D721Med (cell line): ENCODE data around the gene ABCB6.

Source experiments
- DNase-seq: peaks from one replicate; pipeline ENCODE4 v3.0.0; 2011; ENCODE audit warnings: low spot score; ENCODE audit not compliant: insufficient read length
- FAIRE-seq: peaks from 2 replicates; lab custom pipeline; 2011; peaks lifted over from hg19 to GRCh38; lab: Jason Lieb, UNC
- TF ChIP-seq, protein P1 (sequence below): IDR thresholded peaks from 2 replicates; pipeline ENCODE4 v1.5.1; 2012; ENCODE audit warnings: mild to moderate bottlenecking, control low read depth; ENCODE audit not compliant: insufficient read depth; ENCODE audit errors: missing control alignments

ABCB6 gene

DNA sequence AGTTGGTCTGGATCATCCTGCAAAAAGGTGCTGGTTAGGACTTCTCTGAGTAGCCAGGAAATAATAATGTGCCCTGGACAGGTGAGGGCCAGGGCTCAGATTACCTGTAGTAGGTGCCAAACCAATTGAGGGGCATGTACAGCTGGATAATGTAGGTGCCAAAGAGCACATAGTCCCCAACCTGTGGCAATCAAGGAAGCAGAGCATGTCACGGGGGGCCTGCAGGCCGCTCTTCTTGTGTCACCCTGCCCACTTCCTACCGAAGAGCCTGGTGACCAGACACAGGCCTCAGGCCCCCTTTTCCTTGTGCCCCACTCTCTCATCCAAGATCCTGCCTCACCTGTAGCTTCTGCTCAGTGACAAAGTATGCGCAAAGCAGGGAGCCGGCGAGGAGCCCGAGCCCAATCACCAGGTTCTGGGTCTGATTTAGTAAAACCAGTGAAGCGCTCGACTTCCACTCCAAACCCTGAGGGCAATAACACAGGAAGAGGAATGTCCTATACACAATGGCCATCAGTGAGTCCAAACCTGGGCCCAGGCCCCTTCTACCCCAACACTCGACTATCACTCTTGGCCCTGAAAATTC lies 5.2 kb downstream of the ABCB6 start:
- FAIRE-seq: no peak
- TF ChIP-seq, protein P1, sequence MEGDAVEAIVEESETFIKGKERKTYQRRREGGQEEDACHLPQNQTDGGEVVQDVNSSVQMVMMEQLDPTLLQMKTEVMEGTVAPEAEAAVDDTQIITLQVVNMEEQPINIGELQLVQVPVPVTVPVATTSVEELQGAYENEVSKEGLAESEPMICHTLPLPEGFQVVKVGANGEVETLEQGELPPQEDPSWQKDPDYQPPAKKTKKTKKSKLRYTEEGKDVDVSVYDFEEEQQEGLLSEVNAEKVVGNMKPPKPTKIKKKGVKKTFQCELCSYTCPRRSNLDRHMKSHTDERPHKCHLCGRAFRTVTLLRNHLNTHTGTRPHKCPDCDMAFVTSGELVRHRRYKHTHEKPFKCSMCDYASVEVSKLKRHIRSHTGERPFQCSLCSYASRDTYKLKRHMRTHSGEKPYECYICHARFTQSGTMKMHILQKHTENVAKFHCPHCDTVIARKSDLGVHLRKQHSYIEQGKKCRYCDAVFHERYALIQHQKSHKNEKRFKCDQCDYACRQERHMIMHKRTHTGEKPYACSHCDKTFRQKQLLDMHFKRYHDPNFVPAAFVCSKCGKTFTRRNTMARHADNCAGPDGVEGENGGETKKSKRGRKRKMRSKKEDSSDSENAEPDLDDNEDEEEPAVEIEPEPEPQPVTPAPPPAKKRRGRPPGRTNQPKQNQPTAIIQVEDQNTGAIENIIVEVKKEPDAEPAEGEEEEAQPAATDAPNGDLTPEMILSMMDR: no peak

DNA sequence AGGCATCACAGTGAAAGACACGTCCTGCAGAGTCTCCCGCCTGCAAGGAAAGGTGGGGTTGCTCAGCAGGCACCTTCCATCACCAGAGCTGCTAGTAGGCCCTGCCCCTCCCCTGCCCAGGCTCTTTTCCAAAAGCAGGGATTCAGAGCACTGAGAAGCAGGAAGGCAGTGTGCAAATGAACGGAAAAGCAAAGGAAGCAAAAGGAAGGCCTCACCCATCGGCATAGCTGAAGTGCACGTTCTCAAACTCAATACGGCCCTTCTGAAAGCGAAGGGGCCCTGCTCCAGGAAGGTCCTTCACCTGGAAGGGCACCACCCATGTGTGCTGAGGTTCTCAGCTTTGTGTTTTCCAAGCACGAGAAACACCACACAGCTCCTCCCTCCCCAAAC lies 5.7 kb downstream of the ABCB6 start:
- DNase-seq (no peak), FAIRE-seq (no peak)
- TF ChIP-seq, protein P1: no peak

More for the DNA sequence above, 5.2 kb downstream of the ABCB6 start:
- DNase-seq: no peak

DNA sequence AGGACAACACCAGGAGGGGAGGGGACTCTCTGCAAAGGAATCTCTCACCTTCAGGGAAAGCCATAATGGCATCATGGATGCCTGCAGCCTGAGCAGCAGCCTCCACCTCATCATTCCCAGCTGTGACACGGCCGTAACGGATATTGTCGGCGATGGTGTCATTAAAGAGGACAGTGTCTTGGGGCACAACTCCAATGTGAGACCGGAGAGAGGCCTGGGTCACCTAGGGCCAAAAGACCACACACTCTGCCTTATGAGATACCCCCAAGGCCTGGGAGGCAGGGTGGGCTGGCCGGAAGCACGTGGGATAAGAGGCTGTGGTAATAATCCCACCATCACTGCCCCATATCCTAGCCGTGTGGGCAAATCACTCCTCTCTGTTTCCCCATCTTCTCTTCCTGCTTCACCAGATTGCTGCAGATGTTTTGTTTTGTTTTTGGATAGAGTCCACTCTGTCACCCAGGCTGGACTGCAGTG lies 7.8 kb downstream of the ABCB6 start:
- TF ChIP-seq, protein P1: no peak
- DNase-seq (no peak), FAIRE-seq (no peak)

DNA sequence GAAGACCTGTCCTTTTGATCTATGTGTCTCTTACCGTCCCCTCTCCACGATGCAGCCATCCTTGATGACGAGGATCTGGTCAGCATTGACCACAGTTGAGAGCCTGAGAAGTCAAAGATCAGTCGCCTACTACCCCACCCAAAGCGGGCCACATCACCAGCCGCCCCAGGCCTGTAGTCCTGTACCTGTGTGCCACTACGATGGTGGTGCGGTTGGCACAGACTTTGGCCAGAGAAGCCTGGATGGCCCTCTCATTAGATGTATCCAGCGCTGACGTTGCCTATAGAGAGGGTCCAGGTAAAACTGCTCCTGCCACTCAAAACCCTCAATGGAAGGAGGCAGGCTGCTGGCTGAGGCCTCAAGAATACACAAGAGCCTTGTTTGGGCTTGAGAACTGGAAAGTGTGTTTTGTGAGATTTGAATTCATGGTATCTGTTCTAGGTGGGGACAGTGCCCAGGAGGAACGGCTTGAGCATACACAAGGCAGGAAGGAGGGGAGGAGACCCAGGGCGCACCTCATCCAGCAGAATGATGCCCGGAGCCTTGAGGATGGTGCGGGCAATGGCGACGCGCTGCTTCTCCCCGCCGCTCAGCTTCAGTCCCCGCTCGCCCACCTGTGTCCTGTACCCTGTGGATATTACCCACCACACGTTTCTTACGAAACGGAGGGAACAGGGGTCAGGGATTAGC lies 8.4 kb downstream of the ABCB6 start:
- no peak for DNase-seq
- FAIRE-seq: no peak
- TF ChIP-seq, protein P1: no peak

DNA sequence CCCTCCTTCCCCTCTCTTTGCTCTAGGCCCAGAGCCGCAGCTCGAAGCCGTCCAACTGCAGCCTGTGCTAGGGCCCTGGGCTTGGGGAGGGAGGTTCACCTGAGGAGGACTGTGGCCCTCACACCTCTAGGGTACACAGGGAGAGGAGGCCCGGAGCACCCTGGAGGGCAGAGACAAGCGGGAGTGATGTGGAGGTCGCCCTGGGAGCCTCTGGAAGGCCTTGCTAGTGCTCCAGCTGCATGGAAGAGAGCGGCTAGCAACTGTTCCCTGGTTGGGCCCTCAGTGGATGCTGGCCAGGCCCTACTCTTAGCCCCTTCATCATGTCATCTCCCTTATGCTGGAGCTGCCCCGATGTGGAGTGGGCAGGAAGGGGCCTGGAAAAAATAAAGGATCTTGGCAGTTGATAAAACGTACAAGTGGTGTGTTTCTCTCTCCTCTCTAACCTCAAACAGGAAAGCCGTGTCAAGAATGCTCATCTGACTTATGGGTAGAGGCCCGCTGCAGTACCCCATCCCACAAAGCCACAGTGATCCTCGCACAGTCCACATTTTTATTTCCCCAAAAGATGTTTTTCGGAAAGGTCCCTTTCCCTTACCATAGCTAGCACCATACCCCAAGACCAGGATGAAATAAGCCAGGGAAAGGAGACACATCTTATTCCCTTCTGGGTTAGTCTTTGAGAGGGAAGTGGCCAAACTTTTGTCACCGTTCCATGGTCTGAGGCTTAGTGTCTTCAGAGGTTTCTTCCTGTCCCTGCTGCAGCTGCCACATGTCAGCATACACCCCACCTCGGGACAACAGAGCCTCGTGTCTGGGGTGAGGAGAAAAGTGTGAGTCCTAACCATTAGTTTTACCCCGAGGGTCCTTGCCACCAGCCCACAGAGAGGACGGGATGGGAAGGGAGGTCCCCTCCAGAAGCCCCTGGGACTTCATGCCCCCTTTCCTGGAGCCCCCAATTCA lies 9.2 kb downstream of the ABCB6 start:
- FAIRE-seq (no peak), DNase-seq (no peak)
- TF ChIP-seq, protein P1: no peak

DNA sequence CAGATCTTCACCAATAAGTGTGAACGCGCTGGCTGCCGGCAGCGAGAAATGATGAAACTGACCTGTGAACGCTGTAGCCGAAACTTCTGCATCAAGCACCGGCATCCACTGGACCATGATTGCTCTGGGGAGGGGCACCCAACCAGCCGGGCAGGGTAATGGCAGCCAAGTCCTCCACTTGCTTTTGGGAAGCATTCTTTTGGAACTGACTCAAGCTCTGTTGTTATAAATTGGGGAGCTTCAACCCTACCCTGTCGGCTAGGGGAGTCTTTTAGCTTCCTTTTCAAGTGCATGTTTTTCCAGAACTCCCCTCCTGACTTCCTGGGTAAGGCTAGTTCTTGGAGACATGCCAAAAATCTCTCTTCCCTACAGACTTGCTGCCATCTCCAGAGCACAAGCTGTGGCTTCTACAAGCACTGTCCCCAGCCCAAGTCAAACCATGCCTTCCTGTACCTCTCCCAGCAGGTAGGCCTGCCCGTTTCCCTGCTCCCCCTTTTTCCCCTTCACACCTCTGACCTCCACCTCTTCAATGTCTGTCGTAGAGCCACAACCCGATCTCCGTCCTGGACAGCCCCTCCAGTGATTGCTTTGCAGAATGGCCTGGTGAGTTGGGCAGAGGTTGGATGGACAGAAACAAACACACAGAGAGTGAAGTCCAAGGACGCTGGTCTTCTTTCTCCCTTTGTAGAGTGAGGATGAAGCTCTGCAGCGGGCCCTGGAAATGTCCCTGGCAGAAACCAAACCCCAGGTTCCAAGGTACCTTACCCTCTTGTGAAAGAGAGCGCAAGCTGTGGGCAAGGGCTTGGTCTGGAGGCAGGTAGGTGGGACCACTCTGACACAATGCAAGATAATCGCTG lies 10.6 kb downstream of the ABCB6 start:
- FAIRE-seq (no peak), DNase-seq (no peak)
- TF ChIP-seq, protein P1: no peak
